Lower leg skin (tissue), 3 donors: ENCODE results near the gene PLXNC1.

Experiments used
- CTCF ChIP-seq, 3 donors: fragments of 450-650 bp; IDR thresholded peaks; one replicate each; pipeline ENCODE4 v1.5.1; 2016; ENCODE audit warnings: antibody characterized with exemption in 3 of 3, mild to moderate bottlenecking in 3 of 3, moderate library complexity in 2 of 3
- POLR2A ChIP-seq, 2 donors: fragments of 450-650 bp; IDR thresholded peaks; one replicate each; pipeline ENCODE4 v1.6.1; 2016 to 2017; ENCODE audit warnings: antibody characterized with exemption in 2 of 2, mild to moderate bottlenecking in 1 of 2, moderate library complexity in 1 of 2

GRCh38 chr12:94146166-94146936, 2.0 kb upstream of the PLXNC1 start:
- TF ChIP-seq CTCF (IDR thresholded peaks at IDR 0.05) (no peak), POLR2A (IDR thresholded peaks at IDR 0.05) (no peak)
